Endothelial cell of umbilical vein (primary cell): ENCODE data around the gene AP2B1. TPM values are rescaled to one million over a fixed set of nuclear protein-coding genes. Genes with fewer than 3 reads are reported as not detected.

Experiments used
- BruUV-seq: library from RNA; stranded (reverse); fragments of 400-500 nt; replicated peaks from 2 replicates; lab custom pipeline; 2021; lab: Mats Ljungman, UMichigan
- CTCF ChIA-PET: fragments of 300-600, 350-600 bp; sonication (Branson Sonifier 250); formaldehyde crosslinking; loops from one replicate; lab custom pipeline; 2021; ENCODE audit warnings: antibody characterized with exemption, inconsistent platforms; lab: Charles Lee
- POLR2A ChIA-PET: fragments of 300-600, 350-600 bp; sonication (Branson Sonifier 250); formaldehyde crosslinking; loops from one replicate; lab custom pipeline; 2021; ENCODE audit warnings: antibody characterized with exemption, inconsistent platforms; lab: Charles Lee
- DNase-seq: peaks from one replicate; pipeline ENCODE4 v3.0.0-alpha.2; 2011; ENCODE audit warnings: low read depth, low spot score
- FAIRE-seq: peaks from 2 replicates; lab custom pipeline; 2011; peaks lifted over from hg19 to GRCh38; lab: Jason Lieb, UNC
- H2AFZ ChIP-seq: 2 replicates; pipeline ENCODE4 v1.6.0; 2012; ENCODE audit warnings: low read depth, low read length, control low read depth, inconsistent platforms
- H3K27ac ChIP-seq: 2 replicates; pipeline ENCODE4 v1.5.1; 2011; ENCODE audit warnings: low read depth, mild to moderate bottlenecking, control low read depth, low read length, moderate library complexity; ENCODE audit not compliant: insufficient read depth
- H3K27me3 ChIP-seq, 2 experiments: 2 replicates each; pipeline versions ENCODE4 v1.6.0 to v1.6.1; 2011; ENCODE audit warnings: low read length in 2 of 2, mixed read lengths in 1 of 2; ENCODE audit not compliant: control insufficient read depth in 2 of 2, insufficient read depth in 2 of 2
- H3K36me3 ChIP-seq, 2 experiments: 2 replicates in 1 of 2; 3 replicates in 1 of 2; pipeline ENCODE4 v1.5.1; 2011; ENCODE audit warnings: low read length in 2 of 2, mild to moderate bottlenecking in 1 of 2, moderate library complexity in 1 of 2; ENCODE audit not compliant: control insufficient read depth in 2 of 2, insufficient read depth in 2 of 2; ENCODE audit errors: extremely low read depth in 1 of 2
- H3K4me1 ChIP-seq: 3 replicates; pipeline ENCODE4 v1.5.1; 2011; ENCODE audit warnings: mild to moderate bottlenecking, low read length; ENCODE audit not compliant: control insufficient read depth, insufficient read depth; ENCODE audit errors: extremely low read depth
- H3K4me2 ChIP-seq: 2 replicates; pipeline ENCODE4 v1.6.1; 2011; ENCODE audit warnings: low read length, control low read depth, mixed read lengths; ENCODE audit not compliant: insufficient read depth
- H3K4me3 ChIP-seq, 3 experiments: fragments of 200-600 bp in 1 of 3; sonication (generic), shearing (Covaris generic) in 1 of 3; replicated peaks in 1 of 3; 2 replicates each; pipeline ENCODE4 v1.5.1; 2011 to 2016; ENCODE audit warnings: control low read depth in 3 of 3, low read length in 3 of 3, mild to moderate bottlenecking in 2 of 3, inconsistent platforms in 1 of 3, low read depth in 1 of 3, moderate library complexity in 1 of 3; ENCODE audit not compliant: insufficient read depth in 1 of 3
- H3K79me2 ChIP-seq: 2 replicates; pipeline ENCODE4 v1.6.0; 2012; ENCODE audit warnings: low read length, inconsistent platforms; ENCODE audit not compliant: control insufficient read depth, insufficient read depth
- H3K9ac ChIP-seq: replicated peaks from 2 replicates; pipeline ENCODE3; 2011; ENCODE audit warnings: low read length, control low read depth; ENCODE audit not compliant: insufficient read depth; ENCODE audit errors: extremely low read depth
- H3K9me1 ChIP-seq: replicated peaks from 3 replicates; pipeline ENCODE4 v1.6.0; 2011; ENCODE audit warnings: mild to moderate bottlenecking, low read length; ENCODE audit not compliant: control insufficient read depth, insufficient read depth; ENCODE audit errors: extremely low read depth
- H3K9me3 ChIP-seq: replicated peaks from 2 replicates; pipeline ENCODE4 v1.5.1; 2012; ENCODE audit warnings: low read length, inconsistent platforms; ENCODE audit not compliant: control insufficient read depth, insufficient read depth
- H4K20me1 ChIP-seq: replicated peaks from 2 replicates; pipeline ENCODE3; 2011; ENCODE audit warnings: mild to moderate bottlenecking, low read length; ENCODE audit not compliant: control insufficient read depth, insufficient read depth; ENCODE audit errors: extremely low read depth
- CTCF ChIP-seq, 2 donors: IDR thresholded peaks; 1 replicate in 1 of 2; 2 replicates in 1 of 2; pipeline ENCODE4 v1.5.1; 2011; ENCODE audit warnings: low read length in 2 of 2, mild to moderate bottlenecking in 2 of 2, moderate library complexity in 2 of 2, control low read depth in 1 of 2, inconsistent platforms in 1 of 2, low read depth in 1 of 2; ENCODE audit not compliant: insufficient read depth in 1 of 2; ENCODE audit errors: extremely low read depth in 1 of 2
- FOS ChIP-seq: IDR thresholded peaks from 2 replicates; pipeline ENCODE4 v1.6.1; 2011; ENCODE audit warnings: mild to moderate bottlenecking, low read length, moderate library complexity, borderline replicate concordance; ENCODE audit not compliant: insufficient read depth
- dilution Hi-C: fragments of 300-500 bp; cut with MboI; formaldehyde crosslinking; loops from one replicate; pipeline ENCODE4 v1.15.0; 2019; ENCODE audit warnings: low sequenced_read_pairs; ENCODE audit not compliant: extremely low pct_ligation_motif_present
- intact Hi-C: fragments of 100-400 bp; cut with micrococcal nuclease; formaldehyde crosslinking; loops from one replicate; pipeline ENCODE4 v1.10.0; 2022
- polyA plus RNA-seq, 4 experiments: library from polyadenylated mRNA; depleted of rRNA in 3 of 4; stranded (reverse) in 3 of 4; unstranded in 1 of 4; fragments of >200 nt; gene quantifications; 2 replicates each; pipeline versions ENCODE4 v1.2.1 to v1.2.3, GENCODE V29; 2011 to 2012; ENCODE audit warnings: missing spikeins in 1 of 4
- total RNA-seq: library from RNA; stranded (reverse); gene quantifications from 2 replicates; pipeline ENCODE4 v1.2.3, GENCODE V29; 2021

AP2B1 gene
- total and polyA plus RNA-seq, 2 donors (not counting 3 experiments of a cell fraction or from before 2014, with no cell fraction given) = 106 to 198 TPM

- H3K27ac ChIP-seq = peak overlapping the region; percentile 91
These were observed 1.2 kb downstream of the AP2B1 start for GRCh38 chr17:35588196-35588920.

More at GRCh38 chr17:35588196-35588920, 1.2 kb downstream of the AP2B1 start:
- TF ChIP-seq CTCF (IDR thresholded peaks at IDR 0.05; ENCODE audit: extremely low read depth in 1 of 2, insufficient read depth in 1 of 2, low read depth in 1 of 2, low read length in 2 of 2) = no peak
- TF ChIP-seq FOS = peak; percentile 22
- peaks cover 19% of the 10 kb centered on the region for H3K4me1 ChIP-seq
- H3K4me3 ChIP-seq = peak overlapping the region; percentile 54 to 84 (median 70)
- ChIA-PET POLR2A (interaction anchor here (1.0 kb wide), 1 partner anchor 10 kb away, joined by 5 read pairs; the partner anchor contains the start of gene PEX12), CTCF (interaction anchor here (0.7 to 2.1 kb wide), 9 partner anchors 10 to 159 kb away, joined by 3 to 8 read pairs (median 5); partner anchors contain the start of gene PEX12)
- H3K79me2 ChIP-seq = peaks cover 59% of the 10 kb centered on the region
- intact Hi-C loops = loop anchor here (5.0 kb wide), 2 partner anchors 216 to 346 kb away; partner anchors contain the start of genes SLFN11 and SLFN5
- dilution Hi-C loops = no loop called here
- peaks cover under 1% of the 10 kb centered on the region for H4K20me1 ChIP-seq
- no peak overlapping the region for H2AFZ ChIP-seq
- TSS peak; percentile 44 for BruUV-seq
- H3K36me3 ChIP-seq = no peaks in the 10 kb centered on the region
- H3K4me2 ChIP-seq = peak overlapping the region; percentile 83
- H3K9me3 ChIP-seq = no peaks in the 10 kb centered on the region
- peak overlapping the region; percentile 95 for H3K9ac ChIP-seq
- peak; percentile 86 for FAIRE-seq
- H3K9me1 ChIP-seq = no peaks in the 10 kb centered on the region
- peaks cover 4 to 6% of the 10 kb centered on the region in 2 experiments for H3K27me3 ChIP-seq
- DNase-seq = peak; percentile 37
